ENCODE results near the gene PCSK6. TPM values are rescaled to one million over a fixed set of nuclear protein-coding genes. Genes with fewer than 3 reads are reported as not detected.
"Not testable (repeated sequence)": the region's sequence is repeated elsewhere in the genome, so short reads cannot be mapped to it uniquely, and the experiment has no call there.

PCSK6 gene
- total and polyA plus RNA-seq, 8 donors = 2.8 to 91.5 (median 17.8) TPM

- H3K36me3 ChIP-seq = no peaks in the 10 kb centered on the region
- no peak overlapping the region for H3K4me3 ChIP-seq
- 82 to 90% (median 90%) methylated on average over 17 to 20 of the region's 20 CpGs for WGBS, 5 donors
- no peak for TF ChIP-seq EP300 (IDR thresholded peaks at IDR 0.05)
- intact Hi-C loops (cut with DNase I; ENCODE audit: low total_unique reads) = no loop called here
- no peak overlapping the region for H3K27ac ChIP-seq
- peaks cover 0 to 3% (median 0%) of the 10 kb centered on the region in 4 donors for H3K9me3 ChIP-seq
- DNase-seq = no peak
- peaks cover 0 to 13% (median 6%) of the 10 kb centered on the region in 4 donors for H3K4me1 ChIP-seq
- H3K27me3 ChIP-seq = no peaks in the 10 kb centered on the region
Measured at GRCh38 chr15:101464256-101464998, 25.1 kb downstream of the PCSK6 start.

DNA sequence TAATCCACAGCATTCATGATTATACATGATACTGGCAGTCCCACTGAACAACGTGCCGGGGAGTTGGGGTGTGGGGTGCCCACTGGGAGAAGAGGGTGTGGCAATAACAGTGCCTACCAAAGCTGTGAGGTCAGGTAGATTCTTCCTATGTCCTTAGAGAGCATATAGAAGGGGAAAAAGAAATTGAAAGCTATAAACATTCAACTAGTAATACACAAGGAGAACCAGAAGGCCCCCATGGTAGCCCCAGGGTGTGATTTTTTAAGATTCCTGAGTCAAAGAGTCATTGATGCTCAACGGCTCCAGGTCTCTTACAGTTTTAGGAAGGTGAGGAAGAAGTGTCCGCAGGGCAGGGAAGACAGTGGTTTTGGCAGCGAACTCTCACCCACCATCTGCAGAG lies 25.8 kb downstream of the PCSK6 start:
- Histone ChIP-seq H3K4me1 (peaks cover 0 to 13% (median 9%) of the 10 kb centered on the region in 4 donors), H3K27ac (peak overlapping the region in 4 of 5 donors; percentile 7 to 50 (median 14))
- H3K4me3 ChIP-seq; DNase-seq; H3K9me3 ChIP-seq; H3K36me3 ChIP-seq; H3K27me3 ChIP-seq; intact Hi-C loops (cut with DNase I; ENCODE audit: low total_unique reads): not testable (repeated sequence)
- WGBS, 5 donors = 59 to 75% (median 68%) methylated on average over 5 of the region's 5 CpGs

DNA sequence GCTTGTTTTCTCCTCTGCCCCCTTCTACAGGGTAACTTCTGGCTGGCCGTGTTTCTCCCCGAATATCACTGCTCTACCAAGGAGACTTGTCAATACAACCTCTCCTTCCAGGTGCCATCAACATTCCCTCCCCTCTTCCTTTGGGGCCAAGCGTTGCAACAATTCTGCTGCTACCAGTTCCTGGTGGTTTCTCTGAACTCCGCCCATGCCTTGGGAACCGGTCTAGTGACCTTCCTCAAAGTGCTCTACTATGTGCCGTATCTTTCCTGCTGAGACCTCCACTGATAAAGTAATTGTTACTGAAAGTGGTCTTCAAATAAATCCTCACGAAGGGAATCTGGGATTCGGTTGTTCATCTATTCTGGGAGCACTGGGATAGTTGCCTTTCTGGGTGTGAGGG lies 26.2 kb downstream of the PCSK6 start:
- peak; percentile 64 to 91 for DNase-seq
- Histone ChIP-seq H3K4me3 (no peak overlapping the region), H3K27ac (peak overlapping the region in 4 of 5 donors; percentile 7 to 50 (median 19)), H3K4me1 (peaks cover 0 to 14% (median 12%) of the 10 kb centered on the region in 4 donors), H3K27me3 (no peaks in the 10 kb centered on the region), H3K36me3 (no peaks in the 10 kb centered on the region), H3K9me3 (peaks cover 0 to 3% (median 0%) of the 10 kb centered on the region in 4 donors)
- intact Hi-C loops (cut with DNase I; ENCODE audit: low total_unique reads) = no loop called here
- 22 to 48% (median 34%) methylated on average over 8 of the region's 8 CpGs for WGBS, 5 donors
- TF ChIP-seq CTCF (IDR thresholded peaks at IDR 0.05) (no peak), EP300 (IDR thresholded peaks at IDR 0.05) (no peak), POLR2A (IDR thresholded peaks at IDR 0.05) (no peak), POLR2AphosphoS5 (IDR thresholded peaks at IDR 0.05) (peak in 2 of 3 donors; percentile 42 to 68)

- Histone ChIP-seq H3K9me3 (peaks cover 0 to under 1% (median 0%) of the 10 kb centered on the region in 4 donors), H3K36me3 (no peaks in the 10 kb centered on the region), H3K27ac (no peak overlapping the region), H3K4me3 (no peak overlapping the region), H3K27me3 (no peaks in the 10 kb centered on the region), H3K4me1 (peaks cover 0 to 14% (median 13%) of the 10 kb centered on the region in 4 donors)
- TF ChIP-seq CTCF (IDR thresholded peaks at IDR 0.05) (no peak), POLR2AphosphoS5 (IDR thresholded peaks at IDR 0.05) (no peak), POLR2A (IDR thresholded peaks at IDR 0.05) (no peak), EP300 (IDR thresholded peaks at IDR 0.05) (no peak)
- WGBS, 5 donors = 80 to 89% (median 87%) methylated on average over 4 of the region's 4 CpGs
- no peak for DNase-seq
- intact Hi-C loops (cut with DNase I; ENCODE audit: low total_unique reads) = no loop called here
Measured at GRCh38 chr15:101461097-101461496, 28.4 kb downstream of the PCSK6 start.

- H3K9me3 ChIP-seq = no peaks in the 10 kb centered on the region
- DNase-seq = no peak
- peaks cover 0 to 21% (median 16%) of the 10 kb centered on the region in 4 donors for H3K4me1 ChIP-seq
- H3K27ac ChIP-seq = peak overlapping the region in 2 of 5 donors; percentile 49 to 57
- no peaks in the 10 kb centered on the region for H3K36me3 ChIP-seq
- 88 to 93% (median 91%) methylated on average over 12 of the region's 12 CpGs for WGBS, 5 donors
- H3K4me3 ChIP-seq = no peak overlapping the region
- intact Hi-C loops (cut with DNase I; ENCODE audit: low total_unique reads) = no loop called here
- H3K27me3 ChIP-seq = no peaks in the 10 kb centered on the region
- TF ChIP-seq EP300 (IDR thresholded peaks at IDR 0.05) (no peak), CTCF (IDR thresholded peaks at IDR 0.05) (no peak), POLR2A (IDR thresholded peaks at IDR 0.05) (no peak), POLR2AphosphoS5 (IDR thresholded peaks at IDR 0.05) (no peak)
Measured at GRCh38 chr15:101459579-101460300, 29.8 kb downstream of the PCSK6 start.

Data from stomach (tissue), 9 donors.